GM19025 (cell line): ENCODE data around the gene OTOG.

Experiments
- ATAC-seq: cut with Tn5 transposase; IDR thresholded peaks from one replicate; pipeline ENCODE4 v1.9.1; 2021; ENCODE audit warnings: mild to moderate bottlenecking, low read depth, moderate library complexity; ENCODE audit not compliant: unreplicated experiment

The OTOG gene

GRCh38 chr11:17642370-17642769 lies 95.3 kb downstream of the OTOG start:
- ATAC-seq: no peak

GRCh38 chr11:17642980-17643379 lies 95.9 kb downstream of the OTOG start:
- no peak for ATAC-seq

GRCh38 chr11:17643506-17644405 lies 96.7 kb downstream of the OTOG start:
- no peak for ATAC-seq

GRCh38 chr11:17645190-17645970 lies 98.3 kb downstream of the OTOG start:
- no peak for ATAC-seq

GRCh38 chr11:17646451-17647145 lies 99.5 kb downstream of the OTOG start:
- no peak for ATAC-seq

- no peak for ATAC-seq
These were observed 101.5 kb downstream of the OTOG start for GRCh38 chr11:17648528-17648927.

- no peak for ATAC-seq
These were observed 102.2 kb downstream of the OTOG start for GRCh38 chr11:17649261-17649660.

- no peak for ATAC-seq
These were observed 102.6 kb downstream of the OTOG start for GRCh38 chr11:17649696-17650095.

GRCh38 chr11:17650127-17650911 lies 103.3 kb downstream of the OTOG start:
- no peak for ATAC-seq

GRCh38 chr11:17651061-17651460 lies 104.0 kb downstream of the OTOG start:
- no peak for ATAC-seq

- no peak for ATAC-seq
These were observed 104.6 kb downstream of the OTOG start for GRCh38 chr11:17651681-17652080.

- no peak for ATAC-seq
These were observed 105.5 kb downstream of the OTOG start for GRCh38 chr11:17652556-17652955.

GRCh38 chr11:17653611-17654010 lies 106.6 kb downstream of the OTOG start:
- ATAC-seq: no peak

GRCh38 chr11:17655682-17656081 lies 108.6 kb downstream of the OTOG start:
- ATAC-seq: no peak

- ATAC-seq: no peak
These were observed 111.2 kb downstream of the OTOG start for GRCh38 chr11:17658211-17658610.

GRCh38 chr11:17668166-17668565 lies 121.1 kb downstream of the OTOG start:
- no peak for ATAC-seq

GRCh38 chr11:17672469-17672868 lies 125.4 kb downstream of the OTOG start:
- ATAC-seq: no peak

- no peak for ATAC-seq
These were observed 126.9 kb downstream of the OTOG start for GRCh38 chr11:17673951-17674350.

- no peak for ATAC-seq
These were observed 135.8 kb downstream of the OTOG start for GRCh38 chr11:17682848-17683247.
